Endothelial cell of umbilical vein (primary cell): ENCODE data around the gene PPP2CA. TPM values are rescaled to one million over a fixed set of nuclear protein-coding genes. Genes with fewer than 3 reads are reported as not detected.

Source experiments
- BruUV-seq: library from RNA; stranded (reverse); fragments of 400-500 nt; replicated peaks from 2 replicates; lab custom pipeline; 2021; lab: Mats Ljungman, UMichigan
- CTCF ChIA-PET: fragments of 300-600, 350-600 bp; sonication (Branson Sonifier 250); formaldehyde crosslinking; loops from one replicate; lab custom pipeline; 2021; ENCODE audit warnings: antibody characterized with exemption, inconsistent platforms; lab: Charles Lee
- POLR2A ChIA-PET: fragments of 300-600, 350-600 bp; sonication (Branson Sonifier 250); formaldehyde crosslinking; loops from one replicate; lab custom pipeline; 2021; ENCODE audit warnings: antibody characterized with exemption, inconsistent platforms; lab: Charles Lee
- DNase-seq: peaks from one replicate; pipeline ENCODE4 v3.0.0-alpha.2; 2011; ENCODE audit warnings: low read depth, low spot score
- FAIRE-seq: peaks from 2 replicates; lab custom pipeline; 2011; peaks lifted over from hg19 to GRCh38; lab: Jason Lieb, UNC
- H2AFZ ChIP-seq: 2 replicates; pipeline ENCODE4 v1.6.0; 2012; ENCODE audit warnings: low read depth, low read length, control low read depth, inconsistent platforms
- H3K27ac ChIP-seq: 2 replicates; pipeline ENCODE4 v1.5.1; 2011; ENCODE audit warnings: low read depth, mild to moderate bottlenecking, control low read depth, low read length, moderate library complexity; ENCODE audit not compliant: insufficient read depth
- H3K27me3 ChIP-seq, 2 experiments: 2 replicates each; pipeline versions ENCODE4 v1.6.0 to v1.6.1; 2011; ENCODE audit warnings: low read length in 2 of 2, mixed read lengths in 1 of 2; ENCODE audit not compliant: control insufficient read depth in 2 of 2, insufficient read depth in 2 of 2
- H3K36me3 ChIP-seq, 2 experiments: 2 replicates in 1 of 2; 3 replicates in 1 of 2; pipeline ENCODE4 v1.5.1; 2011; ENCODE audit warnings: low read length in 2 of 2, mild to moderate bottlenecking in 1 of 2, moderate library complexity in 1 of 2; ENCODE audit not compliant: control insufficient read depth in 2 of 2, insufficient read depth in 2 of 2; ENCODE audit errors: extremely low read depth in 1 of 2
- H3K4me1 ChIP-seq: 3 replicates; pipeline ENCODE4 v1.5.1; 2011; ENCODE audit warnings: mild to moderate bottlenecking, low read length; ENCODE audit not compliant: control insufficient read depth, insufficient read depth; ENCODE audit errors: extremely low read depth
- H3K4me2 ChIP-seq: 2 replicates; pipeline ENCODE4 v1.6.1; 2011; ENCODE audit warnings: low read length, control low read depth, mixed read lengths; ENCODE audit not compliant: insufficient read depth
- H3K4me3 ChIP-seq, 3 experiments: fragments of 200-600 bp in 1 of 3; sonication (generic), shearing (Covaris generic) in 1 of 3; replicated peaks in 1 of 3; 2 replicates each; pipeline ENCODE4 v1.5.1; 2011 to 2016; ENCODE audit warnings: control low read depth in 3 of 3, low read length in 3 of 3, mild to moderate bottlenecking in 2 of 3, inconsistent platforms in 1 of 3, low read depth in 1 of 3, moderate library complexity in 1 of 3; ENCODE audit not compliant: insufficient read depth in 1 of 3
- H3K79me2 ChIP-seq: 2 replicates; pipeline ENCODE4 v1.6.0; 2012; ENCODE audit warnings: low read length, inconsistent platforms; ENCODE audit not compliant: control insufficient read depth, insufficient read depth
- H3K9ac ChIP-seq: replicated peaks from 2 replicates; pipeline ENCODE3; 2011; ENCODE audit warnings: low read length, control low read depth; ENCODE audit not compliant: insufficient read depth; ENCODE audit errors: extremely low read depth
- H3K9me1 ChIP-seq: replicated peaks from 3 replicates; pipeline ENCODE4 v1.6.0; 2011; ENCODE audit warnings: mild to moderate bottlenecking, low read length; ENCODE audit not compliant: control insufficient read depth, insufficient read depth; ENCODE audit errors: extremely low read depth
- H3K9me3 ChIP-seq: replicated peaks from 2 replicates; pipeline ENCODE4 v1.5.1; 2012; ENCODE audit warnings: low read length, inconsistent platforms; ENCODE audit not compliant: control insufficient read depth, insufficient read depth
- H4K20me1 ChIP-seq: replicated peaks from 2 replicates; pipeline ENCODE3; 2011; ENCODE audit warnings: mild to moderate bottlenecking, low read length; ENCODE audit not compliant: control insufficient read depth, insufficient read depth; ENCODE audit errors: extremely low read depth
- CTCF ChIP-seq, 2 donors: IDR thresholded peaks; 1 replicate in 1 of 2; 2 replicates in 1 of 2; pipeline ENCODE4 v1.5.1; 2011; ENCODE audit warnings: low read length in 2 of 2, mild to moderate bottlenecking in 2 of 2, moderate library complexity in 2 of 2, control low read depth in 1 of 2, inconsistent platforms in 1 of 2, low read depth in 1 of 2; ENCODE audit not compliant: insufficient read depth in 1 of 2; ENCODE audit errors: extremely low read depth in 1 of 2
- EZH2 ChIP-seq: IDR thresholded peaks from 2 replicates; pipeline ENCODE4 v1.6.1; 2012; ENCODE audit warnings: borderline replicate concordance, low read depth, mild to moderate bottlenecking, moderate library complexity, low read length, inconsistent platforms; ENCODE audit not compliant: severe bottlenecking
- FOS ChIP-seq: IDR thresholded peaks from 2 replicates; pipeline ENCODE4 v1.6.1; 2011; ENCODE audit warnings: mild to moderate bottlenecking, low read length, moderate library complexity, borderline replicate concordance; ENCODE audit not compliant: insufficient read depth
- GATA2 ChIP-seq: IDR thresholded peaks from 2 replicates; pipeline ENCODE4 v1.7.0; 2011; ENCODE audit warnings: low read depth, mild to moderate bottlenecking, moderate library complexity, mixed read lengths, low read length; ENCODE audit not compliant: insufficient read length, insufficient read depth
- POLR2A ChIP-seq: IDR thresholded peaks from 2 replicates; pipeline ENCODE4 v1.6.1; 2012; ENCODE audit warnings: low read depth, mild to moderate bottlenecking, control low read depth, low read length
- POLR2AphosphoS5 ChIP-seq: IDR thresholded peaks from 2 replicates; pipeline ENCODE4 v1.6.1; 2012; ENCODE audit warnings: low read depth, mild to moderate bottlenecking, control low read depth, low read length, moderate library complexity; ENCODE audit not compliant: insufficient read depth
- dilution Hi-C: fragments of 300-500 bp; cut with MboI; formaldehyde crosslinking; loops from one replicate; pipeline ENCODE4 v1.15.0; 2019; ENCODE audit warnings: low sequenced_read_pairs; ENCODE audit not compliant: extremely low pct_ligation_motif_present
- intact Hi-C: fragments of 100-400 bp; cut with micrococcal nuclease; formaldehyde crosslinking; loops from one replicate; pipeline ENCODE4 v1.10.0; 2022
- polyA plus RNA-seq, 4 experiments: library from polyadenylated mRNA; depleted of rRNA in 3 of 4; stranded (reverse) in 3 of 4; unstranded in 1 of 4; fragments of >200 nt; gene quantifications; 2 replicates each; pipeline versions ENCODE4 v1.2.1 to v1.2.3, GENCODE V29; 2011 to 2012; ENCODE audit warnings: missing spikeins in 1 of 4
- total RNA-seq: library from RNA; stranded (reverse); gene quantifications from 2 replicates; pipeline ENCODE4 v1.2.3, GENCODE V29; 2021

The PPP2CA gene
- total and polyA plus RNA-seq, 2 donors (not counting 3 experiments of a cell fraction or from before 2014, with no cell fraction given), result 107 to 183 TPM

- no peaks in the 10 kb centered on the region for H3K36me3 ChIP-seq
- no peaks in the 10 kb centered on the region for H3K9me1 ChIP-seq
- no peaks in the 10 kb centered on the region for H3K79me2 ChIP-seq
- H3K27ac ChIP-seq, result no peak overlapping the region
- H3K9me3 ChIP-seq, result no peaks in the 10 kb centered on the region
- DNase-seq (no peak), FAIRE-seq (no peak)
- no peak overlapping the region for H3K9ac ChIP-seq
- TF ChIP-seq POLR2AphosphoS5 (no peak), EZH2 (no peak), CTCF (IDR thresholded peaks at IDR 0.05; ENCODE audit: extremely low read depth in 1 of 2, insufficient read depth in 1 of 2, low read depth in 1 of 2, low read length in 2 of 2) (no peak), GATA2 (no peak), POLR2A (no peak), FOS (no peak)
- H3K27me3 ChIP-seq, result peaks cover 3 to 6% of the 10 kb centered on the region in 2 experiments
- no TSS peak for BruUV-seq
- POLR2A ChIA-PET, result interaction anchor here (0.7 kb wide), 1 partner anchor 14 kb away, joined by 9 read pairs; no protein-coding TSS in a partner anchor
- dilution Hi-C loops (no loop called here), intact Hi-C loops (no loop called here)
- H3K4me2 ChIP-seq, result no peak overlapping the region
- H4K20me1 ChIP-seq, result no peaks in the 10 kb centered on the region
- CTCF ChIA-PET, result interaction anchor here (0.9 to 2.2 kb wide), 4 partner anchors 11 to 328 kb away, joined by 3 to 8 read pairs (median 4); partner anchors contain the start of gene PPP2CA
- H3K4me3 ChIP-seq, result no peak overlapping the region
- peaks cover 8% of the 10 kb centered on the region for H3K4me1 ChIP-seq
- H2AFZ ChIP-seq, result no peak overlapping the region
Measured at GRCh38 chr5:134258896-134259295, 33.0 kb upstream of the PPP2CA start.
